CD4-positive, alpha-beta T cell (primary cell): ENCODE data around the gene MTFMT. TPM values are rescaled to one million over a fixed set of nuclear protein-coding genes. Genes with fewer than 3 reads are reported as not detected.

ENCODE experiments used
- ATAC-seq: fragments of 200-7000 bp; cut with Tn5 transposase; one replicate; pipeline ENCODE4 v1.10.0; 2022; ENCODE audit warnings: mild to moderate bottlenecking; ENCODE audit not compliant: poor library complexity
- CTCF ChIA-PET: fragments of 350-600 bp; sonication (Branson Sonifier 250); formaldehyde crosslinking; loops from one replicate; lab custom pipeline; 2021; ENCODE audit warnings: antibody characterized with exemption, inconsistent platforms; lab: Charles Lee
- POLR2A ChIA-PET: fragments of 350-600 bp; sonication (Branson Sonifier 250); formaldehyde crosslinking; loops from one replicate; lab custom pipeline; 2021; ENCODE audit warnings: antibody characterized with exemption, inconsistent platforms; lab: Charles Lee
- DNase-seq, 14 experiments: peaks; one replicate each; pipeline ENCODE4 v3.0.0-alpha.2; 2013 to 2020; ENCODE audit warnings: mixed read lengths in 2 of 14
- H3K27ac ChIP-seq, 2 donors: one replicate each; pipeline versions ENCODE4 v1.5.1 to v1.7.0; 2013; ENCODE audit warnings: low read length in 2 of 2, low read depth in 1 of 2, mild to moderate bottlenecking in 1 of 2
- H3K27me3 ChIP-seq, 2 experiments: 1 replicate in 1 of 2; 2 replicates in 1 of 2; pipeline versions ENCODE4 v1.6.1 to v1.7.0; 2013; ENCODE audit warnings: low read length in 2 of 2, control low read depth in 1 of 2, mild to moderate bottlenecking in 1 of 2, moderate library complexity in 1 of 2; ENCODE audit not compliant: insufficient read depth in 2 of 2, control insufficient read depth in 1 of 2
- H3K36me3 ChIP-seq: one replicate; pipeline ENCODE4 v1.6.1; 2013; ENCODE audit warnings: low read length, control low read depth; ENCODE audit not compliant: insufficient read depth
- H3K4me1 ChIP-seq: one replicate; pipeline ENCODE4 v1.6.1; 2013; ENCODE audit warnings: low read length, control low read depth; ENCODE audit not compliant: insufficient read depth
- H3K4me3 ChIP-seq: one replicate; pipeline ENCODE4 v1.5.1; 2013; ENCODE audit warnings: mild to moderate bottlenecking, low read length, moderate library complexity
- H3K9me3 ChIP-seq, 2 experiments: 1 replicate in 1 of 2; 2 replicates in 1 of 2; pipeline versions ENCODE4 v1.6.1 to v1.7.0; 2013; ENCODE audit warnings: low read length in 2 of 2, mild to moderate bottlenecking in 2 of 2, control low read depth in 1 of 2, moderate library complexity in 1 of 2; ENCODE audit not compliant: control insufficient read depth in 1 of 2, insufficient read depth in 1 of 2
- H3K27ac Mint-ChIP-seq: one replicate; pipeline ENCODE4 v1.8.0; 2020; ENCODE audit warnings: mixed read lengths
- H3K27me3 Mint-ChIP-seq: one replicate; pipeline ENCODE4 v1.8.0; 2021; ENCODE audit warnings: mixed read lengths
- H3K36me3 Mint-ChIP-seq: one replicate; pipeline ENCODE4 v1.8.0; 2021; ENCODE audit warnings: low read depth, mixed read lengths
- H3K4me1 Mint-ChIP-seq: one replicate; pipeline ENCODE4 v1.8.0; 2021; ENCODE audit warnings: low read depth, mixed read lengths
- H3K4me3 Mint-ChIP-seq: one replicate; pipeline ENCODE4 v1.8.0; 2020; ENCODE audit warnings: mild to moderate bottlenecking, mixed read lengths
- H3K9me3 Mint-ChIP-seq: one replicate; pipeline ENCODE4 v1.8.0; 2020; ENCODE audit warnings: mixed read lengths
- intact Hi-C, 2 experiments: fragments of 100-400 bp; cut with DNase I in 1 of 2; cut with micrococcal nuclease in 1 of 2; formaldehyde crosslinking; loops; one replicate each; pipeline versions ENCODE4 v1.15.1 to v1.9.0; 2023 to 2025; cut with DNase I, micrococcal nuclease
- total RNA-seq, 174 experiments: library from RNA in 2 of 174; stranded (reverse) in 2 of 174; gene quantifications; one replicate each; pipeline ENCODE4 v1.2.3 and lab custom pipeline; 2021 to 2026
- TF ChIP-seq, protein P1 (sequence below): fragments of 200-600 bp; IDR thresholded peaks from one replicate; pipeline ENCODE4 v1.8.0; 2022; ENCODE audit warnings: antibody characterized with exemption, mild to moderate bottlenecking

The MTFMT gene
- total RNA-seq, 2 experiments from 2014 or later: 3.4 to 5.8 TPM

DNA sequence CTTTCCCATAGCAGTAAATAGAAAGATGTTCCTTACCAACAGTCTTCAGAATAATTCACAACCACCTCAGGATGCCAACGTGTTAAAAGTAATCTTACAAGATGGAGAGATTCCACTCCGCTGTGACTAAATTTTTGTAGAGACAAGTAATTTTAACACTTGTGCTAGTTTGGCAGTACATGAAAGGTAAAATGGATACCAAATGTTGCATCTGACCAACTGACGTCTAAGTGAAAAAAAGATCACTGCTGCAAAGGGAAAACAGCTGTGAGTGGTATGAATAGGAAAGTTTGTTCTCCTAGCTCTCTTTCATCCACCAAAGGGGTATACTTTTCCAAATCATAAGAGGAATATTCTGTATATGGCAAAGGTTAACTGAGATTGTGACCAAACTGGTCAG, 42.3 kb downstream of the MTFMT start:
- H3K36me3 Mint-ChIP-seq: peaks cover 33% of the 10 kb centered on the region
- H3K27ac Mint-ChIP-seq: peak overlapping the region; percentile 4
- POLR2A ChIA-PET: no interaction called here
- Histone ChIP-seq H3K36me3 (peaks cover 8% of the 10 kb centered on the region), H3K4me1 (peaks cover 26% of the 10 kb centered on the region), H3K27ac (no peak overlapping the region), H3K4me3 (no peak overlapping the region), H3K27me3 (no peaks in the 10 kb centered on the region), H3K9me3 (no peaks in the 10 kb centered on the region)
- H3K4me1 Mint-ChIP-seq: peaks cover 60% of the 10 kb centered on the region
- ATAC-seq: no peak
- H3K27me3 Mint-ChIP-seq: no peaks in the 10 kb centered on the region
- intact Hi-C loops: loop anchor here in 1 of 2 experiments (5.0 kb wide), 2 partner anchors 145 kb away; partner anchors contain the start of genes PDCD7 and PLEKHO2
- no peak for DNase-seq
- CTCF ChIA-PET: no interaction called here
- H3K9me3 Mint-ChIP-seq: no peaks in the 10 kb centered on the region
- TF ChIP-seq, protein P1, sequence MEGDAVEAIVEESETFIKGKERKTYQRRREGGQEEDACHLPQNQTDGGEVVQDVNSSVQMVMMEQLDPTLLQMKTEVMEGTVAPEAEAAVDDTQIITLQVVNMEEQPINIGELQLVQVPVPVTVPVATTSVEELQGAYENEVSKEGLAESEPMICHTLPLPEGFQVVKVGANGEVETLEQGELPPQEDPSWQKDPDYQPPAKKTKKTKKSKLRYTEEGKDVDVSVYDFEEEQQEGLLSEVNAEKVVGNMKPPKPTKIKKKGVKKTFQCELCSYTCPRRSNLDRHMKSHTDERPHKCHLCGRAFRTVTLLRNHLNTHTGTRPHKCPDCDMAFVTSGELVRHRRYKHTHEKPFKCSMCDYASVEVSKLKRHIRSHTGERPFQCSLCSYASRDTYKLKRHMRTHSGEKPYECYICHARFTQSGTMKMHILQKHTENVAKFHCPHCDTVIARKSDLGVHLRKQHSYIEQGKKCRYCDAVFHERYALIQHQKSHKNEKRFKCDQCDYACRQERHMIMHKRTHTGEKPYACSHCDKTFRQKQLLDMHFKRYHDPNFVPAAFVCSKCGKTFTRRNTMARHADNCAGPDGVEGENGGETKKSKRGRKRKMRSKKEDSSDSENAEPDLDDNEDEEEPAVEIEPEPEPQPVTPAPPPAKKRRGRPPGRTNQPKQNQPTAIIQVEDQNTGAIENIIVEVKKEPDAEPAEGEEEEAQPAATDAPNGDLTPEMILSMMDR: no peak
- peak overlapping the region; percentile 68 for H3K4me3 Mint-ChIP-seq

DNA sequence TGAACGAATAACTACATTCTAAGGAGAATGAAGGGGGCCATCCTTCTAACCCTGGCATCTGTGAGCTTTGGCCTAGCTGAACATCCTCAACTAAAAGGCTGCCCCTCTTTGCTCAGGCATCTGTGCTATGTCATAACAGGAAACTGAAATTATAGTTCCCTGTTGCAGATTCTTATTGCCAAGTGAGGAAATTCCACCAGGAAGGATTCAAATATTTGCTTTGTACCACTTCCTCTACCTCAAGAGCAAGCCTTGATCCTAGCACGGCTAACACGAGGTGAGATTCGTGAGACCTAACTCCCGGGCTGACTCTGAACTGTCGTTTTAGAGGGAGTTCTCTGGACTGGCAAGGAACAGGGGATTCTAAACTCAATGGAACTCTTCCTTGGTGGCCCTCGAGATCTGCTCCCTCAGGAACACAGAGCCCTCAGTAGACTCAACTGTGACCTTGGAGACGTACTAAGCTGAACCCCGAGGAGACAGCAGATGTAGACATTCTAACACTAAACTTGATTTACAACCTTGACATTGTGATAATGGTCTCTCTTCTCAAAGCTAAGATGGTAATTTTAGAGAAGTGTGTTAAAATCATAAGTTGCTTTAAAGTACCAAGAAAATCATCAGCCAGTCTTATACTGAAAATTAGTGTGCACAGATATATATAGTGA, 43.9 kb downstream of the MTFMT start:
- peaks cover 26% of the 10 kb centered on the region for H3K4me1 ChIP-seq
- H3K4me3 Mint-ChIP-seq: peak overlapping the region; percentile 50
- H3K4me3 ChIP-seq: no peak overlapping the region
- no peak for ATAC-seq
- intact Hi-C loops: loop anchor here in 1 of 2 experiments (5.0 kb wide), 2 partner anchors 143 to 147 kb away; partner anchors contain the start of genes PDCD7 and PLEKHO2
- no peaks in the 10 kb centered on the region for H3K9me3 Mint-ChIP-seq
- TF ChIP-seq, protein P1: no peak
- ChIA-PET CTCF (interaction anchor here (0.9 kb wide), 1 partner anchor 150 kb away, joined by 3 read pairs; no protein-coding TSS in a partner anchor), POLR2A (interaction anchor here (1.5 kb wide), 1 partner anchor 822 kb away, joined by 5 read pairs; the partner anchor contains the start of gene PPIB)
- peaks cover 19% of the 10 kb centered on the region for H3K36me3 ChIP-seq
- H3K4me1 Mint-ChIP-seq: peaks cover 56% of the 10 kb centered on the region
- H3K9me3 ChIP-seq: no peaks in the 10 kb centered on the region
- DNase-seq: peak in 2 of 14 experiments; percentile 34 to 38
- peak overlapping the region; percentile 54 for H3K27ac Mint-ChIP-seq
- H3K27me3 Mint-ChIP-seq: no peaks in the 10 kb centered on the region
- H3K36me3 Mint-ChIP-seq: peaks cover 40% of the 10 kb centered on the region
- H3K27ac ChIP-seq: no peak overlapping the region
- H3K27me3 ChIP-seq: no peaks in the 10 kb centered on the region

DNA sequence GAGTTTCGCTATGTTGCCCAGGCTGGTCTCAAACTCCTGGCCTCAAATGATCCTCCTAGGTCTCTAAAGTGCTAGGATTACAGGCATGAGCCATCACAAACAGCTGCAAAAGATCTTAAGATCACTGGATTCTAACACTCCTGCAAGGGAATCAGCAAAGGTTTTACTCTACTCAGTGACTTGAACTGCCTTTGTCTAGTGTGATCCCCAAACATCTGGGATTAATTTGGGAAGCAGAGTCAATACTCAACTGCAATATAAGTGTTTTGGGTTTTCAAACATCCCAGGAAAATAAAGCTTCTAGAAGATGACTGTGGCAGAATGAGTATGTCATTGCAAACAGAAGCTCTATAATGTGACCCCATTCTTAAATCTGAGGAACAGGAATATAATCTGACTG, 47.0 kb downstream of the MTFMT start:
- H3K27me3 Mint-ChIP-seq: no peaks in the 10 kb centered on the region
- DNase-seq (no peak), ATAC-seq (no peak)
- Histone ChIP-seq H3K27ac (no peak overlapping the region), H3K4me3 (no peak overlapping the region), H3K4me1 (peaks cover 7% of the 10 kb centered on the region), H3K36me3 (peaks cover 41% of the 10 kb centered on the region), H3K9me3 (no peaks in the 10 kb centered on the region), H3K27me3 (no peaks in the 10 kb centered on the region)
- no peak overlapping the region for H3K27ac Mint-ChIP-seq
- POLR2A ChIA-PET: no interaction called here
- TF ChIP-seq, protein P1: no peak
- no peak overlapping the region for H3K4me3 Mint-ChIP-seq
- intact Hi-C loops: no loop called here
- H3K4me1 Mint-ChIP-seq: peaks cover 30% of the 10 kb centered on the region
- peaks cover 50% of the 10 kb centered on the region for H3K36me3 Mint-ChIP-seq
- no peaks in the 10 kb centered on the region for H3K9me3 Mint-ChIP-seq
- CTCF ChIA-PET: no interaction called here
